Cerebellar nuclear complex (tissue), 1 donor: ENCODE measurements around the gene SNIP1.
"Not testable (repeated sequence)": the region's sequence is repeated elsewhere in the genome, so short reads cannot be mapped to it uniquely, and the experiment has no call there.

ENCODE experiments used
- DNase-seq, 2 experiments: peaks; one replicate each; lab custom pipeline; 2025; lab: John Stamatoyannopoulos, UW

SNIP1 gene

DNA sequence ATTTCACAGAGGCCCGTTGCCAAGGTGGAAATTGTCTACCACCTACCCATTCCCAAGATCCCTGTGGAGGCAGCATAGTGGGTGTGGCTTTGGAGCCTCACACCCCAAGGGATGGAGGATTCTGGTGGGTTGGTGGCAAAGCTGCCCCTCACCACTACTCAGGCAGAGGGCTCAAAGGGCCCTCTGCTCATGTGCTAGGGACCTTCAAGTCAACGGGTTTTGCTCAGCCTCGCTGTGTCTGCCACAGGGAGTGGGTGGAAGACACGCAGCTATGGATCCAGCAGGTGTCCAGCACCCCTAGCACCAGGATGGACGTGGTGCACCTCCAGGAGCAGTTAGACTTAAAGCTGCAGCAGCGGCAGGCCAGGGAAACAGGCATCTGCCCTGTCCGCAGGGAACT, 5.0 kb upstream of the SNIP1 start:
- no peak for DNase-seq

DNA sequence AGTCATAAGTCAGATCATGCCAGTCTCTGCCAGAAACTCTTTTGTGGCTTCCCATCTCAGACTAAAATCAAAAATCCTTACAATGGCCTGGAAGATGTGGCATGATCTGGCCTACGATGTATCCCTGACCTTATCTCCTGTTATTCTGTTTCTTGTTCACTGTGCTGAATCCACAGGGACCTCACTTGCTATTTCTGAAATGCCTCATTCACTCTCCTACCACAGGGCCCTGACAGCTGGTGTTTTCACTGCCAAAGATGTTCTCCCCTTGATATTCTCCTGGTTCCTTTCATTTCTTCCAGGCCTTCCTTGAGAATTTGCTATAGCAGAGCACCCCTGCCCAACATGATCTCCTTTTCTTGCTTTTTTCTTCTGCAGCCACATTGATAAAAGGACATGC, 4.3 kb upstream of the SNIP1 start:
- no peak for DNase-seq

DNA sequence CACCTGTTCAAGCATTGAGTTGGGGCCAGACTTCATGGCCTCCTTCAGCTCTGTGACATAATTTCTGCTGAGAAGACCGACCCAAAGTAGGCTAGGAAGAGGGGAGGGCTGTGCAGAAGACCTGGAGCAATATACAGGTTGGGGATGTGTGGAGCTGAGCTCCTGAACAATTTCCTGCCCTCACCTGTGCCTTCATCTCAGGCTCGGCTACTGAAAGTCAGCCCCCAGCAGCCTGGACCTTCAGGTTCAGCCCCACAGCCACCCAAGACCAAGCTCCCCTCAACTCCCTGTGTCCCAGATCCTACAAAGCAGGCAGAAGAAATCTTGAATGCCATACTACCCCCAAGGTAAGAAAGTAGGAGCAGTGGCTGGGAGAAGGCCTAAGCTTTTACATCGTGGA, 3.3 kb upstream of the SNIP1 start:
- no peak for DNase-seq

DNA sequence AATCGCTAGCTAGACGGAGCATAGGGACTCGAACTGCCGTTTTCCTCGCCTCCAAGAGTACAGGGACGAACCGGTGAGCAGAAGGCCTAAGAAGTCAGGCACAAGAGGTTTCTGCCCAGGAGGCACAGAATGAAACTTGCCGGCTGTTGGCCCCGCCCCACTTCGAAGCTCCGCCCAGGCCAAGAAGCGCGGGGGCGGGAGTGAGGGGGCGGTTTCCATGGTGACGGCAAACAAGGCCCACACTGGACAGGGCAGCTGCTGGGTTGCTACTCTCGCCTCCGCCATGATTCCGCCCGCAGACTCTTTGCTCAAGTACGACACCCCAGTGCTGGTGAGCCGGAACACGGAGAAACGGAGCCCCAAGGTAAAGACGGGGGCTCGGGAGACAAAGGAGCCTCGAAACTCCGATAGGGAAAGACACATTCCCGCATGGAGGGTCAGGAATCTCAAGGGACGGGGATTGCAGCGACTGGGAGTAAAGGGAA, 2.7 kb upstream of the SNIP1 start, which contains the start of gene DNALI1:
TSS of gene DNALI1 (plus strand) at position 229 of the 485 bp plus-strand sequence. CDS start at position 284, 55 bp downstream.
- peak in 1 of 2 experiments; percentile 1 for DNase-seq

DNA sequence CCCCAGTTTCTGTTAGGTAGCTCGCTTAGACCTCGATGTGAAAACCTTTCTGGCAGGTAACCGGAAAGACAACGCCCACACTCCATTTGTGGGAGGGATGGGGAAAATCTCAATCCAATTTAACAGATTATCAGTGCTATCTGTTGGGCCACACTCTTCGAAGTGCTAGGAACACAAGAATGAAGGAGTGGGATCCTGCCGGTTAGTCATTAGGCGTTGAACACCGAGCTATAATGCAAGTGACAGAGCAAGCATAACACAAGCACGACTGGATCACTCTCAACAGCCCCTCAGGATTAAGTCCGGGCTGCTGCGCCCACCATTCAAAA, 531 bp downstream of the SNIP1 start:
- DNase-seq = no peak

DNA sequence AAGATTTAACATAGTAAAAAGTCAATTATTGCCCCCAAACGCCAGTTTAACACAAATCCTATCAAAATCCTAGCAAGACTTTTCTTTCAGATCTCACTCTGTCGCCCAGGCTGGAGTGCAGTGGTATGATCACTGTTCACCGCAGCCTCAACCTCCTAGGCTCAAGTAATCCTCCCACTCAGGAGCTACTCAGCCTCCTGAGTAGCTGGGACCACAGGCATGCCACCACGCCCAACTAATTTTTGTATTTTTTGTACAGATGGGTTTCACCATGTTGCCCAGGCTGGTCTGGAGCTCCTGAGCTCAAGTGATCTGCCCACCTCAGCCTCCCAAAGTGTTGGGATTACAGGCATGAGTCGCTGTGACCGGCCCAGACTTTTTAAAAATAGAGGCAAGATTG, 4.8 kb downstream of the SNIP1 start:
- no peak for DNase-seq

DNA sequence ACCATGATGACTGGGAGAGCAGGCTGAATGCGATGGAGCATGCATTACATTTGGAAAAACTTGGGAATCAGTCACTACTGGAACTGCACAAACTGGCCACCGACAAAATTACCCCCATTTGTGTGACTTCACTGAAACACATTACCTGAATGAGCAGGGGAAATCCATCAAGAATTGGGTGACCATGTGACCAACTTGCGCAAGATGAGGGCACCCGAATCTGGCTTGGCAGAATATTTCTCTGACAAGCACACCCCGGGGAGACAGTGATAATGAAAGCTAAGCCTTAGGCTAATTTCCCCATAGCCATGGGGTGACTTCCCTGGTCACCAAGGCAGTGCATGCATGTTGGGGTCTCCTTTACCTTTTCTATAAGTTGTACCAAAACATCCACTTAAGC, 9.1 kb downstream of the SNIP1 start:
- no peak for DNase-seq

DNA sequence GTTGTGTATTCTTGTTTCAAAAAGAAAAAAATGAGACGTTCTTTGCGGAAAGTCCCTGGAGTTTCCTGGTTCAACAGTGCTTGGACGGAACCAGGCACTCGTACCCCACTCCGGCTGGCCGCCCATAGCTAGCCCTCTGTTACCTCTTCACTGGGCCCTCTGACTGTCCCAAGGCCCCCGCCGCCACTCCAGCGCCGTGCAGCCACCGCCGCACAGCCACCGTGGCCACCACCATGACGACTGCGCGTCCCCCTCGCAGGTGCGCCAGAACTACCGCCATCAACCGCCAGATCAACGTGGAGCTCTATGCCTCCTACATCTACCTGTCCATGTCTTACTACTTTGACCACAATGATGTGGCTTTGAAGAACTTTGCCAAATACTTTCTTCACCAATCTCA, 9.6 kb downstream of the SNIP1 start:
- DNase-seq = no peak

DNA sequence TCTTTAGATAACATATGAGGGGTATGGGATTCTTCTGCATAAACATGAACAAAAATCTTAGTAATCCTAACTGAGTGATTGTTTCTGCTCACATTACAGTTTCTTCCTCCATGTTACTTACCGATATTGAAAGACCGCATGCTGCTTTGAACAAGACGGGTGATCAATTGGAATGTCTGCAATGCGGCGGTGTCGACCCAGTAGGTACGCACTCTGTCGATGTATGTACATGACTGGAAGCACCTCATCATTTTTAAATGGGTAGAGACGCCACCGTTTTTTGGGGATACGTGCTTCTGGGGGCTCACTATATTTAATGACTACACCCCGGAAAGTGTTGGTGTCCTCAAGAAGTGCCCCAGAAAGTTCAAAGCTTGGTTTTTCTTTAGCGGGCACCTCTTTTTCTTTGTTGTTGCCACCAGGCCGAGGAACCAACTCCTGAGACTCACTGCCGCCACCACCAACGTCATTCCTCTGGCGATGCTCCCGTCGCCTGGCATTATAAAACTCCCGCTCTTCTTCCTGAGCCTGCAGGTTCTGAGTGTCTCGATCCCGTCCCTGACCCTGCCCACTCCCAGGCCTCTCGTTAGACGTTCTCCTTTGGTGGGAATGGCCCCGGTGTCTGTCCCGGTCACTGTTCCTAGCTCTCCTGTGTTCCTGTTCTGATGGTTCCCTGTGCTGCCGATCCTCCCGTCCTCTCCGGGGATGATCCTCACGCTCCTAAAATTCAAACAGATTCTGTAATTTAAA, 13.9 kb downstream of the SNIP1 start:
- DNase-seq = no peak

DNA sequence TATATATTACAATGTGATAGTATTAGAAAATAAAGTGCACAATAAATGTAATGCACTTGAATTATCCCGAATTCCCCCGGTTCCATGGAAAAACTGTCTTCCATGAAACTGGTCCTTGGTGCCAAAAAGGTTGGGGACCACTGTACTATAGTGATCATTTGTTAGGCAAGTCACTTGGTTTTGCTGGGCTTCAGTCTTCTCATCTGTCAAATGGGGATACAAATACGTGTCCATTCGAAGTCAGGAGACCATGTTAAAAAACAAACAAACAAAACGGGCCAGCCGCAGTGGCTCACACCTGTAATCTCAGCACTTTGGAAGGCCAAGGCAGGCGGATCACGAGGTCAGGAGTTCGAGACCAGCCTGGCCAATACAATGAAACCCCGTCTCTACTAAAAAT, 14.9 kb downstream of the SNIP1 start:
- DNase-seq = not testable (repeated sequence)

DNA sequence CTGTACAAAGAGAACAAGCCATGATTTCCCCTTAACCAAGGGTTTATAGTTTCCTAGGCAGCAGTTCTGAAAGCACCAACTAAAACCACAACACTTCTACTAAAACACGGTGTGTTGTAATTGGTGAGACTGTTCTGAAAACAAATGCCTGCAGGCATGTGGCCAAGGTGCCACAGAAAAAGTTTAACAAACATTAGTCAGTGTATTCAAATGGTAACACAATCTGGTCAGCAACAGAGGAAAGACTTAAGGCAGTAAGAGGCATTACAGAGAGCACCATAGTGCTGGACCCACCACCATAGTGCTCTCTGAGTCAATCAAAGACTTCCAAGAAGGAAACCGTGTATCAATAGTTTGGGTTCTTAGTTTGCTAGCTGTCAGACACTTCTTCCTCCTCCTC, 16.7 kb downstream of the SNIP1 start:
- no peak for DNase-seq

DNA sequence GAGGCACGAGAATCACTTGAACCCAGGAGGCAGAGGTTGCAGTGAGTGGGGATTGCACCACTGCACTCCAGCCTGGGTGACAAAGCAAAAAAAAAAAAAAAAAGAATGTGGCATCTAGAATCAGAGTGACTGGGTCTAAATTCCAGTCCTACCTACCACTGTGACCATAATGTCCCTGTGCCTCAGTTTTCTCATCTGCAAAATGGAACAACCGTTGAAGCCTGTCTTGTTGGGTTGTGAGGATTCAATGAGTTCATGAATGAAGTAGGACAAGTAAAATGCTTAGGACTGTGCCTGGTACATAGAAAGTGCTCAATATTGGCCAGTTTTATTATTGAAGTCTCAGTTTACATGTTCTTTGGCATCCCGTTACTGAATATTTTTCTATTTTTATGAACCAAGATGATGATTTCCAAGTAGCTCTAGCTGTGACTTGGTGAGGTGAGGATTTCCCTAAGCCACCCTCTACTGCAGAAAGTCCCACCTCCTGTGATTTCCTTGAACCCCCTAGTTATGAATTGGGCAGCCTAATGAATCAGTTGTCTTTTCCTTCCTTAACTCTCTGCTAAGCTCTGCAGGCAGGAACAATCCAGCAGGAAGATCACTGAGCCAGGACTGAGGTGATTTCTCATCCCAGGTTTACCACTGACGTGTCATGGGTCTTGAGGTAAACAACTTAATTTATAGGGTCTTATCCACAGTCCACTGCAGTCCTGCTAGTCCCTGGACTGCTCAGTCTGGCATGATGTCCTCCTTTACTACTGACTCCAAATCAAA, 20.6 kb downstream of the SNIP1 start:
- DNase-seq = no peak

DNA sequence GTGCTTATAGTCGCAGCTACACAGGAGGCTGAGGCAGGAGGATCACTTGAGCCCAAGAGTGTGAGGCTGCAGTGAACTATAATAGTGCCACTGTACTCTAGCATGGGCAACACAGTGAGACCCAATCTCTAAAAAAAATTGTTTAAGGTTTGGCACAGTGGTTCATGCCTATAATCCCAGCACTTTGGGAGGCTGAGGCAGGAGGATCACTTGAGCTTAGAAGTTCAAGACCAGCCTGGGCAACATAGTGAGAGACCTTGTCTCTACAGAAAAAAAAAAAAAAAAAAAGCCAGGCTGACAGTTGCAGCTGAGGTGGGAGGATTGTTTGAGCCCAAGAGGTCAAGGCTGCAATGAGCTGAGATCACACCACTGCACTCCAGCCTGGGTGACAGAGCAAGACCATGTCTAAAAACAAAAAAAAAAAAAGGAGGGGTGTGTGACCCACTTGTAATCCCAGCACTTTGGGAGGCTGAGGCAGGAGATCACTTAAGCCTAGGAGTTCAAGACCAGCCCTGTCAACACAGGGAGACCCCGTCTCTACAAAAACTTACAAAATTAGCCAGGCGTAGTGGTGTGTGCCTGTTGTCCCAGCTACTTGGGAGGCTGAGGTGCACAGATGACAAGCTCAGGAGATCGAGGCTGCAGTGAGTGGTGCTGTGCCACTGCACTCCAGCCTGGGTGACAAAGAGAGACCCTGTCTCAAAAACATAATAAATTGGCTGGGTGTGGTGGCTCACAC, 21.5 kb downstream of the SNIP1 start:
- DNase-seq = not testable (repeated sequence)

DNA sequence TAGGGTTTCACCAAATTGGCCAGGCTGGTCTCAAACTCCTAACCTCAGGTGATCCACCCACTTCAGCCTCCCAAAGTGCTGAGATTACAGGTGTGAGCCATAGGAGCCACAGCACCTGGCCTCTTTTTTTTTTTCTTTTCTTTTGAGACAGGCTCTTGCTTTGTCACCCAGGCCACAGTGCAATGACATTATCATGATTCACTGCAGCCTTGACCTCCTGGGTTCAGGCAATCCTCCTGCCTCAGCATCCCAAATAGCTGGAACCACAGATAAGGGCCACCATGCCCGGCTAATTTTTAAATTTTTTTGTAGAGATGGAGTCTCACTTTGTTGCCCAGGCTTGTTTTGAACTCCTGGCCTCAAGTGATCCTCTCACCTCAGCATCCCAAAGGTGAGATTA, 24.2 kb downstream of the SNIP1 start:
- not testable (repeated sequence) for DNase-seq

DNA sequence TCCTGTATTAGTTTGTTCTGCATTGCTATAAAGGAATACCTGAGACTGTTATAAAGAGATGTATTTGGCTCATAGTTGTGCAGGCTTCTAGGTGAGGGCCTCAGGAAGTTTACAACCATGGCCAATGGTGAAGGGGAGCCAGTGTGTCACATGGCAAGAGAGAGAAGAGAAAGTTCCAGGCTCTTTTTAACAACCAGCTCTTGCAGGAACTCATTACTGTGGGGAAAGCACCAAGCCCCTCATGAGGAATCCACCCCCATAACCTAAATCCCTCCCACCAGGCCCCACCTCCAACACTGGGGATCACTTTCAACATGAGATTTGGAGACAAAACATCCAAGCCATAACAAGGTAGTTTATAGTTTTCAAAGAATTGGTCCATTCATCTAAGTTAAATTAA, 34.5 kb downstream of the SNIP1 start:
- no peak for DNase-seq

DNA sequence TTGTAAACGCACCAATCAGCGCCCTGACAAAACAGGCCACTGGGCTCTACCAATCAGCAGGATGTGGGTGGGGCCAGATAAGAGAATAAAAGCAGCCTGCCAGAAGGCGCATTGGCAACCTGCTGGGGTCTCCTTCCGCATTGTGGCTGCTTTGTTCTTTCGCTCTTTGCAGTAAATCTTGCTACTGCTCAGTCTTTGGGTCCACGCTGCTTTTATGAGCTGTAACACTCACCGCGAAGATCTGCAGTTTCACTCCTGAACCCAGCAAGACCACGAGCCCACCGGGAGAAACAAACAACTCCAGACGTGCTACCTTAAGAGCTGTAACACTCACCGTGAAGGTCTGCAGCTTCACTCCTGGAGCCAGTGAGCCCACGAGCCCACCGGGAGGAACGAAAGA, 35.2 kb downstream of the SNIP1 start:
- DNase-seq = not testable (repeated sequence)

DNA sequence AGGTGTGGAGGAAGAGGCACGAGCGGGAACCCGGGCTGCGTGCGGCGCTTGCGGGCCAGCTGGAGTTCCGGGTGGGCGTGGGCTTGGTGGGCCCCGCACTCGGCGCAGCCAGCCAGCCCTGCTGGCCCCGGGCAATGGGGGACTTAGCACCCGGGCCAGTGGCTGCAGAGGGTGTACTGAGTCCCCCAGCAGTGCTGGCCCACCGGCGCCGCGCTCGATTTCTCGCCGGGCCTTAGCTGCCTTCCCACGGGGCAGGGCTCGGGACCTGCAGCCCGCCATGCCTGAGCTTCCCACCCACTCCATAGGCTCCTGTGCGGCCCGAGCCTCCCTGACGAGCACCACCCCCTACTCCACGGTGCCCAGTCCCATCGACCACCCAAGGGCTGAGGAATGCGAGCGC, 35.9 kb downstream of the SNIP1 start:
- DNase-seq = not testable (repeated sequence)

DNA sequence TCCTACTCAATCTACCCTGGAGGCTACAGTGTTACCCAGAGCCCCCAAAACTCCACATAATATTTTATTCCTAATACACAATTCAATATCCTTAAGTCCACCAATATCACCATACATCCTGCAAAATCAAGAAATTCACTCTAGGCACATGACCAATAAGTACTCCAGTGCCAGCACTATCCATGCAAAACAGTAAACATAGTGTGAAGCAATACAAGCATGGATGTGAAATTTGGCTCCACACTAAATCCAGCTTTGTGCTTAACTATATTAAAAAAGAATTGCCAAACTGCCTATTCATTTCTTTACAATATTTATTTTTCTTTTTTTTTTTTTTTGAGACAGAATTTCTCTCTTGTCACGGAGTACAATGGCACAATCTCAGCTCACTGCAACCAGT, 36.5 kb downstream of the SNIP1 start:
- no peak for DNase-seq

DNA sequence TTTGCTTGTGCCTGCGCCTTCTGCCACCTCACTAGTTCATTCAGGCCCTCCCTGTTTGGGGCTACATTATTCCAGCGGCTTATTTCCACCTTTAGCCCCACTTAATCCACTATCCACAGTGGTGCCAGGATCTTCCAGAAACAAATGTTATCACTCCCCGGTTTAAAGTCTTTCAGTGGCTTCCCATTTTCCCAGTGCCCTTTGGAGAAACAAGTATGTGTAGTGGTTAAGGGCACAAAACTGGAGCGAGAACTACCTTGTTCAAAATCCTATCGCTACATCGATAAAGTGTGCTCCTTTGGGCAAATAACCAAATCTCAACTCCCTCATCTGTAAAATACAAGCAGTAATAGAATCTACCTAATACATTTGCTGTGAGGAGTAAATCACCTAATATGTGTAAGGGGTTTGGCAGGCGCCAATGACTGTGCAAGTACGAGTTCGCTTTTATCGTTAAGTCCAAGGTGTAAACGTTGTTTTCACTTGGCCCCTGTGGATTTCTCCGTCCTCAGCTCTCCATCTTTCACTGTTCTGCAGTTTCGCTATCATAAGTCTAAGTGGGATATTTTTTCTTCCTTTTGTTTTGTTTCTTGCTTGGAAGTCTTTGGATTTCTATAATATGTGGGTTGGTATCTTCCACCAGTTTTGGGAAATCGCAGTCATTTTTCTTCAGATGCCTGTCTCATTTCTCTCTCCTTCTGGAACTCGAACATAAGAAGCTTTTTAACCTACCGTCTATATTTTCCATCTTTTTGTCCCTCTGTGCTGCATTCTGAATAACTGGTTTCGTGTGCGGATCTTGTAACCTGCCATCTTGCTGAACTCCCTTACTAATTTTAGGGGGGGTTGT, 38.7 kb downstream of the SNIP1 start:
- DNase-seq = no peak

DNA sequence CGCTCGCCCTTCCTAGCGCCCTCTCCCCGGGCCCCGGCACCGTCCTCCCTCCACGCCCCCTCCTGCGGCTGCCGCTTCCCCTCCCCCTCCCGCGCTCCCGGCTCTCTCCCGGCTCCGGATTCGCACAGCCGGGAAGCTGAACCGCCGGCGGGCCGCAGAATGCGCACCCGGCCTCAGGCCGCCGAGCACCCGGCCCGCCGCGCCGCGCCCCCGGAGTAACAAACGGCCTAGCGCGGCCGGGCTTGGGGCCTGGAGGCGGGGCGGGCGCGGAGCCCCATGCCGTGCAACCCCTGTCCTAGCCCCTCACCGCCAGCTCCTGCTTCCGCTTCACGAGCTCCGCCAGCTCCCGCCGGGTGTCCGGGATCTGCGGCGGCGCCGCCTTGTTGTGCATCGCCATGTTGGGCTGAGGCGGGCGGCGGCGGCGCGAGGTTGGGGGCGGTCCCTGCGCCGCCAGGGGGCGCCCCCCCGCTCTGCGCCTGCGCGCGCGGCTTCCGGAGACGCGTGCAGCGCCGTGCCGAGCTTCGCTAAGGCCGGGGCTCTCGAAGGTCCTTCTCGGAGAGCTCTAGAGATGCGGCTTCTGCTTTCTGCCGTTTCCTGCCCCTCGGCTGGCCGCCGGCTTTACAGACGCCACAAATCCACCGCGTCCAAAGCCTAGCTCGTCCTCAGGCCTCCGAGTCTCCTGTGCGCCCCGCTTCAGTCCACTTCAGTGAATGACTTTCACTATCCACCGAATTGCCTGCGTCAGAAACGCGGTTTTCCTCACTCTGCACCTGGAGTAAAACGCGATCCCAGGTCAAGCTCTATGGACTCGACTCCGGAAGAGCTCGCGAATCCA, 39.5 kb downstream of the SNIP1 start, which contains the start of gene MEAF6:
TSS of gene MEAF6 (minus strand) at position 417 of the 835 bp plus-strand sequence. CDS start at position 397, 20 bp downstream.
- DNase-seq = peak in 1 of 2 experiments; percentile 10
